CD4-positive, alpha-beta T cell treated with Interferon alpha-2 for 1 hour (primary cell): ENCODE data around the gene B4GALNT3.

Source experiments
- DNase-seq, 2 donors: peaks; one replicate each; pipeline ENCODE4 v3.0.0-alpha.2; 2020 to 2022

Gene B4GALNT3

DNA sequence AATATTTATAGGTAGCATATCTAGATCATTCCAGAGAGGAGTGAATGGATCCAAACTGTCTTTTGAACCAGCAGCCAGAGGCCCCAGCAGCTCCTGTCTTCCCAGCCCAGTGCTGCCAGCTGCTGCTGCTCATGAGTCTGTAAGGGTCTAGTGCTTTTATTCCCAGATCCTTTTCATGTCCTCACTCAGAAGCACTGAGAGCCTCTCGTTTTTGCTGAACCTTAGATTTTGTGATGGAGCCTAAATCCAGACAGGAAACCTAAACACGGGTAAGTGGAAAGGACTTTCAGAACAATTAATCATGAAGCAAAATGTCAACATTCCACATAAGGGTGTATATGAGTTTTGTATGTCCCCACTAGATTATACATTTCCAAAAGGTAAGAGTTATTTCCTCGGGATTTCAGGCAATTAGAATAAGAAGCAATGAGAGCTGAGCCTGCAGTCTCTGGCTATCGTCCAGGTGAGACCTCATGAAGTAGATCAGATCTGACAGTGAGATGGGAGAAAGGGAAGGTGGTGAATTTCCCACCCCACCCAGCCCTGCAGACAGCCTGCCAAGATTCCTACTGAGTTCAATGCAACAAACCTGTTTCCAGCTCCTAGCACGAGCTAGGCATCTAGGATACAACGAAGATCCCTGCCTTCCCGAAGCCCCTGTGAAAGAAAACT is 119.1 kb downstream of the B4GALNT3 start:
- no peak for DNase-seq

DNA sequence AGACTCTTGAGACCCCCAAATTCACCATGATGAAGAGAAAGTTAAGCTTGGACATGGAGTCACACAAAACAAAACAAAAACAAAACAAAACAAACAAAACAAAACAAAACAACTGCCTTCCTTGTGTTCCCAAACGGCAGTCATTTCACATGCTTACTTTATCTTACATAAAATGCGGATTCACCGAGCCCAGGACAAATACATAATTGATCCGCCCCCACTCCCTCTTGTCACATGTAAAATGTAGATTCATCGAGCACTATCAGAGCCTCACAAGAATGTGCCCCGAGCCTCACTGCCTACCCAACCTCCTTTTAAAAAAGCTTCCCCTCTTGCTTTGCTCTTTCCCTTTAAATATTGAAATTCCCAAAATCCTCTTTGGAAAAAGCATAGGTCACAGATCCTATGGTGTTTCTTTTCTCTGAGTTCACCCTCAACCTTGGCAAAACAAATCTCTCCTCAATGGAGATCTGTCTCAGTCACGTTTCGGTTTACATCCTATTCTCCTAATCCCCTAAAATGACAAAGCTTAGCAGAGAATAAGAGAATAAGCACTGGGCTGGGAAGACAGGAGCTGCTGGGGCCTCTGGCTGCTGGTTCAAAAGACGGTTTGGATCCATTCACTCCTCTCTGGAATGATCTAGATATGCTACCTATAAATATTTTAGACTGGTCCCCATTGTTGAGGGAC is 119.8 kb downstream of the B4GALNT3 start:
- no peak for DNase-seq

DNA sequence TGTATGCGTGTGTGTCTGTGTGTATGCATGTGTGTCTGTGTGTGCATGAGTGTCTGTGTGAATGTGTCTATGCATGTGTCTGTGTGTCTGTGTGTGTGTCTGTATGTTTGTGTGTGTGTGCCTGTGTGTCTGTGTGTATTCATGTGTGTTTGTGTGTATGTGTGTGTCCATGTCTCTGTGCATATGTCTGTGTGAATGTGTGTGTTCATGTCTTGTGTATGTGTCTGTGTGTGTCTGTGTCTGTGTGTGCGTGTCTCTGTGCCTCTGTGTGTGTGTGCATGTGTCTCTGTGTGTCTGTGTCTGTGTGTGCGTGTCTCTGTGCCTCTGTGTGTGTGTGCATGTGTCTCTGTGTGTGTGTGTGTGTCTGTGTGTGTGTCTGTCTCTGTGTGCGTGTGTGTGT is 121.1 kb downstream of the B4GALNT3 start:
- DNase-seq, result no peak

DNA sequence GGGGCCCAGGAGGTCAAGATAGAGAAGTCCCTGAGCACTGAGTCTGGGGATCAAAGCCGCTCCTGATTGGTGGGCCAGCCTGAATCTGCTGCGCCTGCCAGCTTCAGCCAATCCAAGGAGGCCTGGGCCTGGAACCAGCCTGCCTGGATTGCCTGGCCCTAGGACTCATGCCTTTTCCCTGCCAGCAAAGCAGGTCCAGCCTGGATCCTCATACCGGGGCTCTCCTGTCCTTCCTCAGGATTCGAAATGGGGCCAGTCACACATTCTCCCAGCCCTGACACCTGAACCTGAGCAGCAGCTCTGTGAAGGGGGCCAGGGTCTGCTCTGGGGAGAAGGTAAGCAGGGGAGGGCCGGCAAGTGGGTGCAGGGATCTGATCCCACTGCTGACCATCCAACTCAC is 121.6 kb downstream of the B4GALNT3 start:
- DNase-seq, result no peak

DNA sequence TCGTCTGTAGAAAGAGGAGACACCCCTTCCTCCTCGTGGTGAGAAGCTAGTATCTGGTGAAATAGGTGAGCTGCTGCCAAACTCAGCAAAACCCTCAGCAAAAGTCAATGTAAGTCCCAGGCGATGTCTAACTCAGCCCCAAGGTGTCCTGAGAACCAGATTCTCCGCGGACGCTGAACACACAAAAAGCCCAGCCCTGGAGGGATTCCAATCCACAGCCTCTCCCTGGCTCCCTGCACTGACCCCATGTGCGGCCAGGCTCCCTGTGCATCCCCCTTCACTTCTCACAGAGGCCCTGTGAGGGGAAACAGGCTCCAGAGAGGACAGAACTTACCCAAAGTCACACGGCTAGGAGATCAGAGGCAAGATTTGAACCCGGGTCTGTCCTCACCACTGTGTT is 122.0 kb downstream of the B4GALNT3 start:
- no peak for DNase-seq

DNA sequence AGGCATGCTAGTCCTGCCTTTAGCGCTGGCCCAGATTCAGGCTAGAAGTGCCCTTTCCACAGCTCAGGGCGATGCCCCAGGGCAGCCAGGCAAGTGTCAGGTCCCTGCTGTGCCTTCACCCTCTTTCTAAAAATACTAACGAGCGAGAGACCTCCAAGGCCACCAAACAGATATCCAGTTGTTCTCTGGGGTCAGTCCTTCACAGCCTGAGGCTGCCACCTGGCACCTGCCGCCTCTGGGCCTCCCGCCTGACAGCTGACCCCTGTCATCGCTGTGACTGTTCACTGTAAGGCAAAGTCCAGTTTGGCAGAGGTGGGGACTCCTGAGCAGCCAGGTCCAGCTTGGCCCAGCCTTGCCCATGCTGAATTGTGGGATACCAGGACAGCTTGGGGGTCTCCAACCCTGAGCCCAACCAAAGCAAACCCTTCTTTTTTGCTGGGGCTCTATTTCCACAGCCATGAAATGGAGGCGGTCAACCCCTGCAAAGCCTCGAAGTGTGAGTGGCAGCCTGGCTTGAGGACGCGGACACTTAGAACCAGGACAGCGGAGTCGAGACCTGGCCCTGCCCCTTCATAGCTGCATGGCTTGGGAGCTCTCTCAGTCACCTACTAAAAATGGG is 123.6 kb downstream of the B4GALNT3 start:
- no peak for DNase-seq

DNA sequence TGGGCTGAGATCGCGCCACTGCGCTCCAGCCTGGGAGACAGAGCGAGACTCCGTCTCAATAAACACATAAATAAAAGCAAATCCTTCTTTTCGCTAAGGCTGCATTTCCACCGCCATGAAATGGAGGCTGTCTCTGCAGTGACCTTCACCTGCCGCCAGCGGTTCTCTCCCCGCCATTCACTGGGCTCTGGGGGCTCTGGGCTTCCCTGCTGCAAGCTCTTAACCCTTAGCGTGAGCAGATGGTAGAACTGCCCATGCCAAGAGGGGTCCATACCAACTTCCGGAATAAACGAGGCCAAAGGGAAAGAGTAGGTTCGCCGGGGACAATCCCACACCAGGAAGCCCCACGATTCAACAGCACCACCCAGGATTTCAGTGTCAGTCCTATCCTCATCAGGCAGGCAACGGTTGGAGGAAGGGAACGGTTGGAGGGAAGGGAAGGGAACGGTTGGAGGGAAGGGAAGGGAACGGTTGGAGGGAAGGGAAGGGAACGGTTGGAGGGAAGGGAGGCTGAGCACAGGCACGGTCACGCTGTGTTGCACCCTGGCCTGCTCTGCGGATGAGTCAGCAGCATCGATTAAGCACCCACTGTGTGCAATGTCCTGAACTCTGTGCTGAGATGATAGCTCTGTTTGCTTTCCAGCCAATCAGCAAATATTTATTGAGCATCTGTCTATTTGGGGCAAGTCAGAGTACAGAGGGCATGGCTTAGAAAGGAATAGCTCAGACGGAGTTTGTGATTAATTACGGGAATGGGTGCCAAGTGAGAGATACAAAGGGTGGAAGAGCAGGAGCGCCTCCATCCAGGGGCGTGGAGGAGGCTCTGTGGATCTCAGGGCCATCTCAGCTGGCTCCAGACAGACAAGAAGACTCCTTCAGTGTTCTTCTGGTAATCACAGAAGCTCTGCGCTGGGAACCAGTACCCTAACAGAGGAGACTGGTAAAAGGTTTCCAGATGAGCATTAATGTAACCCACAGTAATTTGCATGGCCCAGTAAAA is 125.6 kb downstream of the B4GALNT3 start:
- DNase-seq, result no peak

DNA sequence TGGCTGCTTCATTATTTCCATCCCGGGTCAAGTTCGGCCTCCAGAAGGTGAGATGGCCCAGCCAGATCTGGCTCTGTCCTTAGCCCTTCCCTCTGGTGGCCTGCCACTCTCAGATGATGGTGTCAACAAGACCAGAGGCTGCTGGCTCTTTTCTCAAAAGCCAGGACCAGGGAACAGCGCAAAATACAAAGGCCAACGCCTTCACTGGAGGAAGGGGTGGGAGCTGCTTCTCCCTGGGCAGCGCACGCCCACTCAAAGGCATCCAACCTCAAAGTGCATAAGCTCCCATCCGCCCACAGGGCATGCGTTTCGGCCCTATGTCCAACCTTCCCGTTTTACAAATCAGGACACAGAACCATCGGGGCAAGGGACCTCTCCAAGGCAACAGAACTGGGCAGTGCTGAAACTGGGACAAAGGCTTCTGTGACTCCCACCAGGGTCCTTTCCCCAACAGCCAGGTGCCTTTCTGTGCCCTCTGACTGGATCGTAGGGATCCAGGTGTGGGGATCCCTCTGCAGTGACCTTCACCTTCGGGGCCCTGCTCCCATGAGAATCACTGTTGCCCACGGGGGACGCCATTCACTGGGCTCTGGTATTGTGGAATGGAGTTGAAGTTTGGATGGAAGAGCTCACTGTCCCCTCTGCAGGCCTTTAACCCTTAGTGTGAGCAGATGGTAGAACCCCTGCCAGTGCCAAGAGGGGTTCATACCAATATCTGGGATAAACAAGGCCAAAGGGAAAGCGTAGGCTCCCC is 126.8 kb downstream of the B4GALNT3 start:
- no peak for DNase-seq

DNA sequence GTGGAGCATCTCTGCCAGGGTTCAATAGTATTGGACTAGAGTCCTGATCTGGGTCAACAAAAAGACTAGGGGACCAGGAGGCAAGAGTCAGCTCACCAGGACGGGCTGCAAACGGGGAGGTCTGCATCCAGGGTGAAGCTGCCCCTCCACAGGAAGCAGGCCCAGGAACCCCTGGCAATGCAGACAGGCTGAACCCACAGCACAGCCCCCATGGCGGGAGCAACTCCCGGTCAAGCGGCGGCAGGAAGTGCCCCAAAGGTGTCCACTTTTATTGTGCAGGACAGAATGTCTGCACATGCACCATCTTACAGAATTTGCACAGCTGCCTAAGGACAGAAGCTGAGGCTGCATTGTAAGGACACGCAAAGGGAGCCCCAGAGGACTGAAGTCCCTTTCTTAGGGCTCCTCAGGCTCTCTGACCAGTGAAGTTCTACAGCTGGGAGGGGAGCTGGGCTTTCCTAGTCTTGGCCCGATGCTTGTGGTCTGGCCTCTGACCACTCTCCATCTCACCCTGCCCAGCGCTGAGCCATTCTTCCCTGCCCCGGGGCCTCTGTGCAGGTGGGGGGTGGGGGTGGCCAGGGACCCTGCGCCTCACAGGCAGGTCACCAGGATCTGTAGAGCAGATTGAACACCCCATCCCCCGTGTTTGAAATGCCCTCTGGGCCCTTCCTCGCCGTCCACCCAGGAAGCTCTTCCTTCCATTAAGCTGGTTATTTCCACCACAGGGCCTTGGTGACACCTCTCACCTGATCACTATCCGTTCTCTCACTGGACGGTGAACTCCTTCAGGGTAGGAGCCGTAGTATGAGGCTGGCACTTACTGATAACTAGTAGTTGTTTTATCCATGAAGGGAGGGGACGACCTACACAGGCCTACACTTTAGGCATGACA is 127.6 kb downstream of the B4GALNT3 start:
- no peak for DNase-seq

DNA sequence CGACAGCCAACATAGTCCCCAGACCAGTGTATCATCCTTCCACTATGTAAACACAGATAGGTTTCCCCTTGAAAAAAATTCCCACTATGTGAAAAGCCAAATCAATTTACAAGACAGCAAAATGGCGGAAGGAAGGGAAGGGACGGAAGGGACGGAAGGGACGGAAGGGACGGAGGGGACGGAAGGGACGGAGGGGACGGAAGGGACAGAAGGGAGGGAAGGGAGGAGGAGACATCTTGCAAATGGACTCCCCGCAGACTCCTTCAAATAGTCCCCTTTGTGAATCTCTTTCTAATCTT is 128.2 kb downstream of the B4GALNT3 start:
- no peak for DNase-seq

DNA sequence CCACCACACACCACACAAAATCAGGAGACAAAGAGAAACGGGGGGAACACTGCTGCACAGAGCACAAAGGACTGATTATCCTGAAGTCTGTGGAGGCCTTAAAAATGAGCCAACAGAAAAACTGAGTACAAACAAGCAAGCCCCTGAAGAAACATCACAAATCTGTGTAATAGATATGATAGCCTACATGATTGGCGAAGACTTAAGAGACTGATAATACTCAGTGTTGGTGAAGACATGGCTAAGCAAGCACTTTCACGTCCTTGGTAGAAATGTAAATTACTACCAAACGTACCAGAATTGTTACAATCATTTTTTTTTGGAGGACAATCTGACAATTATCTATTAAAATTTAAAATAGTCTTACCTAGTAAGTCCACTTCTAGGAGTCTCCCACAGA is 128.9 kb downstream of the B4GALNT3 start:
- no peak for DNase-seq

DNA sequence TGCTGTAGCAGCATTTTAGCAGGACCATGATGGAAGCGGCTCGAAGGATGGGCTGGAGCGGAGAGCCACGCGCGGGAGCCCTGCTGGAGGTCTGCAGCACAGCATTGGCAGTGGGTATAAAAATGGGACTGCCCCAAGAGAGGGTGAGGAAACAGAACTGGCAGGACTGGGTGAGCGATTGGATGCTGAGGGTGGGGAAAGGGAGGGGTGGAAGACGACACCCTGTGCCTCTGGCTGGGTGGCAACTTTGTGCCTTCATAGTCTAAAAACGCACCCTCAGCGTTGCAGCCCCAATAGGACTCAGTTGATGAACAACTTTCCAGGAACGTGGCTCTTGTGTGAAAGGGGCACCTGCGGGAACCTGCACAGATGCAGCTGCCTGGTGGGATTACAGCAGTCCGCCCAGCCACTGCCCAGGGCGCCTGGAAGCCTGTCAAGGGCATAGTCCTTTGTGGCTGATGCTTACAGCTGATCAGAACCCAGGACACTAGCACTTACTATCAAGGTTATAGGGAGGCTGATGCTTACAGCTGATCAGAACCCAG is 130.5 kb downstream of the B4GALNT3 start:
- no peak for DNase-seq

DNA sequence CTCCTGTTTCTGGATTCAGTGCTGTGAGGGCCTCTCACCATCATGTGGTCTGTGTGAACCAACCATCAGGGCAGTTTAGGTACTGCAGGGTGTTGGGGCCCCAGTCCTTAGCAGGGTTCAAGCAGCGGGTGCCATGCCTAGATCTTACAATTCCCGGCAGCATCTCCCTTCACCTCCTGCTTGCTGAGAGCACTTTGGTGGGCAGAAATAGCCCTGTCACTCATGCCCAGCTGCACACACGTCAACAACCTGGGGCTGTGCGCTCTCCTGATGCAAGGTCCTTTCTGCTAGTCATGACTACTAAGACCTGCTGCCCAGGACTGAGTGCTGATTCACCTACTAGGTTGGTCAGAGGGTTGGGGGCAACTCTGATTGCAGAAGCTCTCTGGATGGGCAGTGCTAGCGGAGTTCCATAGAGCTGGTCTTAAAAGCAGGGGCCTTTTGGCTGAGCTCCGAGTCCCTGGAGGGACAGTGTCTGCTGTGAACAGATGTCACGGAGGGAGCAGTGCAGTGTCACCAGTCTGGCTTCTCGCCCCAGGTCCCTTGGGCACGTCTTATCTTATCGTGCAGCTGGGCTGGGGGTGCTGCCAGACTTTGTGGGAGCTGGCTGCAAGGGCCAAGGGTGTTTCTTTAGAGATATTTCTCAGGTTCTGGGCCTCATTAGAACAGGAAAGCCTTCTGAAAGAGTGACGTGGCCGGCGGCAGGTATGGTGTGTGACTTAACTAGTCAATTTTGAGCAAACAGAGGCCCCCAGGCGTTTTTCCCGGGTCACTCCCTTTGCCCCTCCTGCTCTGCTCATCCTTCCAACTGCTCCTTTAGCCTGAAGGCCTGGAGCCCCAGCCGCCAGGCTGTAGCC is 131.7 kb downstream of the B4GALNT3 start:
- DNase-seq, result no peak

DNA sequence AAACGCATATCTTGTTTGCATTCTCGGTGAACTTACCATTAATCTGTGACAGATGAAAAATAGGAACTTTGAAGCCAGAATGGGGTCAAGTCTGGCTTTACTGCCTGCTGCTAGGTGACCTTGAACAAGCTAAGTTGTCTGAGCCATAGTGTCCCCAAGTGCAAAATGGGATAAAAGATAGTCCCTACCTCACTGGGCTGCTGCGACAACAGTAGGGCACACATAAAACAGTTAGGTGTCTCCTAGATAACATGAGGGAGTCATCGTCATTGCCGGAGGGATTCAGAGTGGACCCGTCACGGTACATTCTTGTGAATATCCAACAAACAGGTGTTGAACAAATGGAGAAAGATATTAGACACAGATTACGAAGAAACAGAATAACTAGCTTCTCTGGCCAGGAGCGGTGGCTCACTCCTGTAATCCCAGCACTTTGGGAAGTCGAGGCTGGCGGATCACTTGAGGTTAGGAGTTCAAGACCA is 132.3 kb downstream of the B4GALNT3 start:
- DNase-seq, result no peak

DNA sequence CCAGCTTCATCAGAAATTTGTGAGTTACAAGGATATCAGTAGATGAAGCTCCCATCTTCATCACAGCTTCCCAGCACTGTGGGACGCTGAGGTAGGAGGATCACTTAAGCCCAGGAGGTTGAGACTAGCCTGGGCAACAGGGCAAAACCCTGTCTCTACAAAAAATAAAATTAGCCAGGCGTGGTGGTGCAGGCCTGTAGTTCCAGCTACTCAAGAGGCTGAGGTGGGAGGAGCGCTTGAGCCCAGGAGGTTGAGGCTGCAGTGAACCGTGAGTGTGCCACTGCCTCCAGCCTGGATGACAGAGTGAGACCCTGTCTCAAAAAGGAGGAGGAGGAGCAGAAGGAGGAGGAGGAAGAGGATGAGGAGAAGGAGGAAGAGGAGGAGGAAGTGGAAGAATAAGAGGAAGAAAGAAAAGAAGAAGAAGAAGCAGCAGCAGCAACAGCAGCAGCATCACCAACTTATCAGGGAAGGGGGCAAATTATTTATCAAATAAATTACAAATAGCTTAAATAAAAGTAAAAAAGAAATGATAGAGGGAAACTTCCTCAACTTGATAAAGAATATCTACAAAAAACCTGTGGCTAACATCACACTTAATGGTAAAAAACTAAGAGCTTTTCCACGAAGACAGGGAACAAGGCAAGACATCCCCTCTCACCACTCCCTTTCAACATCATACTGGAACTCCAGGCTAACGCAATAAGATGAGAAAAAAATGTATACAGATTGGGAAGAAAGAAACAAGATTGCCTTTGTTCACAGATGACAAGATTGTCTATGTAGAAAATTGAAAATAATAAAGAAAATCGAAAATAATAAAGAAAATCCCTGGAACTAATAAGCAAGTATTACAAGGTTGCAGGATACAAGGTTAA is 133.9 kb downstream of the B4GALNT3 start:
- DNase-seq, result no peak

DNA sequence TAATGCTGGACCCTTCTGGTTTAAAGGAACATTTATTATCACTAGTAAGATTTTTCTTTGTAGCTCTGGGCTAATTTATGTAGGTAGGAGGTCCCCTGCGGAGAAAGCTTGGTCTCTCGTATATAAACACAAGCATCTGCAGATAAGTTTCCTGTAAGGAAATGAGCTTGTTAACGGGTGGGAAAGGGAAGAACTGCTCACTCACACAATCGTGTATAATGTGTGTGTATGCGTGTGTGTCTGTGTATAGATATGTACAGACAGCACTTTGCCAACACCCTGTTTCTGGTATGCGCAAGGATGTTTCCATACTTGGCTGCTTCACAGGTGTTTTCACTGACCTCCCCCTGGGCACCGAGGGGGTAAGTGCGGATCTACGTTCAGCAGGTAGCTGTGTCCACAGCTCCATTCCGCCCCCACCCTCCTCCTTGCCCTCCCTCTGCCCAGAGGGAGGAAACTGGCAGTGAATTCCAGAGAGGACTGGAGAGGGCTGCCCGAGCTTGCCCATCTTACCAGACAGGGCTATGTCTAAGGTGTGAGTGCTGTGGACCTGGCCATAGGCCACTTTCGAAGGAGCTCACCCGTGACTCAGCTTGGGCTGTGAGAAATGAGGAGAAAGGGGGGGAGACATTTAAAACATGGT is 138.3 kb downstream of the B4GALNT3 start:
- no peak for DNase-seq

DNA sequence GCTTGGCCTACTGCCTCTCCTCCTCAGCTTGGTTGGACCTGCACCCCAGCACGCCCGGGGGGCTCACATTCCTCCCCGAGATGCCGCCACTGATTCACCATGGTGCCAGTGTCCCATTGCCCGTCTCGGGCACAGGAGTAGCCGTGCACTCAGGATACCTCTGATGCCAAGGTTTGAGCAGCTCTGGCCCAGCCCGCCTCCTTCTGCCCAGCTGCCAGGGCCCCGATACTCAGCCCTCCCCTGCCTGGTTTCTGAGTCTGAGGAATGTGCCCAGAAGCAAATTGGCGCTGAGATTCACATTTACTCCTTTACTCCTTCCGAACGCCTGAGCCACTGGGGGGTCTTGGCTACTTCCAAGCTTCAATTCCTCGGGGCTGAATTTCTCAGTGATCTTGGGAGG is 140.0 kb downstream of the B4GALNT3 start:
- no peak for DNase-seq

DNA sequence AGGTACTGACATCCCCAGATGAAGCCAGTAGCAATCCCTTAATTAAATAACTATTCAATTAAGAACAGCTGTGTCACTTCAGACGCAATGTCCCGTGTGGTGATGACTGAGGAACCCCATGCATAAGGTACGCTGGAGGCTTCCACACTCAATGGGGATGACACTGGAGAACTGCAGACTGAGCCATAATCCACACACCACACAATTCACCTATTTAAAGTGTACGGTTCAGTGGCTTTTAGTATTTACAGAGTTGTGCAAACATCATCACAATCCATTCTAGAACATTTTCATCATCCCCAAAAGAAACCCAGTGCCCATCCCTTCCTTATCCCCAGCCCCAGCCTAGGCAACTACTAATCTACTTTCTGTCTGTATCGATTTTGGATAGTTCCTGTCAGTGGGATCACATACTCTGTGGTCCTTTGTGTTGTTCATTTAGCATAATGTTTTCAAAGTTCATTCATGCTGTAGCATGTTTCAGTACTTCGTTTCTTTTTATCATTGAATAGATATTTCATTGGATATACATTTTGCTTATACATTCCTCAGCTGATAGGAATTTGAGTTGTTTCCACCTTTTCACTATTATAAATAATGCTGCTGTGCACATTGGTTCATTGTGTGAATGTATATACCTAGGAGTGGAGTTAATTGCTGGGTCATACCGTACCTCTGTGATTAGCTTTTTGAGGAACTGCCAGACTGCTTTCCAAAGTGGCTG is 142.4 kb downstream of the B4GALNT3 start:
- DNase-seq, result no peak
